HG03469 (cell line): ENCODE results near the gene ASPM.

Source experiments
- ATAC-seq: cut with Tn5 transposase; IDR thresholded peaks from one replicate; pipeline ENCODE4 v1.9.1; 2021; ENCODE audit warnings: mild to moderate bottlenecking, moderate library complexity, moderate number of reproducible peaks; ENCODE audit not compliant: unreplicated experiment

The ASPM gene

GRCh38 chr1:197146101-197147095 lies at the start of gene ASPM:
Gene ASPM (minus strand): TSS chr1:197146669. CDS start chr1:197146437, 232 bp downstream.
- peak; percentile 96 for ATAC-seq

- ATAC-seq, result no peak
These were observed 48.6 kb upstream of the ASPM start for GRCh38 chr1:197195100-197195499.

- ATAC-seq, result no peak
These were observed 37.7 kb upstream of the ASPM start for GRCh38 chr1:197184190-197184589.

GRCh38 chr1:197183195-197183748 lies 36.8 kb upstream of the ASPM start:
- ATAC-seq, result no peak

GRCh38 chr1:197182716-197183115 lies 36.2 kb upstream of the ASPM start:
- no peak for ATAC-seq

GRCh38 chr1:197181982-197182381 lies 35.5 kb upstream of the ASPM start:
- ATAC-seq, result peak; percentile 34

GRCh38 chr1:197180252-197180878 lies 33.9 kb upstream of the ASPM start:
- peak; percentile 36 for ATAC-seq

- peak; percentile 64 for ATAC-seq
These were observed 32.5 kb upstream of the ASPM start for GRCh38 chr1:197178998-197179397.

GRCh38 chr1:197174818-197175217 lies 28.3 kb upstream of the ASPM start:
- no peak for ATAC-seq

GRCh38 chr1:197173571-197174507 lies 27.4 kb upstream of the ASPM start:
- ATAC-seq, result no peak

GRCh38 chr1:197171531-197171930 lies 25.1 kb upstream of the ASPM start:
- ATAC-seq, result no peak

- ATAC-seq, result no peak
These were observed 24.1 kb upstream of the ASPM start for GRCh38 chr1:197170538-197170937.

GRCh38 chr1:197159461-197159860 lies 13.0 kb upstream of the ASPM start:
- ATAC-seq, result no peak

- ATAC-seq, result no peak
These were observed 10.2 kb upstream of the ASPM start for GRCh38 chr1:197156692-197157091.

GRCh38 chr1:197152662-197153061 lies 6.2 kb upstream of the ASPM start:
- no peak for ATAC-seq

- ATAC-seq, result no peak
These were observed 4.7 kb upstream of the ASPM start for GRCh38 chr1:197151185-197151584.

- ATAC-seq, result no peak
These were observed 4.0 kb upstream of the ASPM start for GRCh38 chr1:197150336-197151005.

- ATAC-seq, result no peak
These were observed 2.9 kb upstream of the ASPM start for GRCh38 chr1:197149340-197149739.

- no peak for ATAC-seq
These were observed 934 bp downstream of the ASPM start for GRCh38 chr1:197145446-197146024.
